Keratinocyte (primary cell): ENCODE data around the gene STAT3. TPM values are rescaled to one million over a fixed set of nuclear protein-coding genes. Genes with fewer than 3 reads are reported as not detected.
"Not testable (repeated sequence)": the region's sequence is repeated elsewhere in the genome, so short reads cannot be mapped to it uniquely, and the experiment has no call there.

Experiments used
- DNase-seq: peaks from one replicate; pipeline ENCODE4 v3.0.0-alpha.2; 2011; ENCODE audit warnings: low read depth, missing footprints, low spot score
- FAIRE-seq: peaks from 2 replicates; lab custom pipeline; 2011; peaks lifted over from hg19 to GRCh38; lab: Jason Lieb, UNC
- H2AFZ ChIP-seq: 2 replicates; pipeline ENCODE4 v1.6.0; 2012; ENCODE audit warnings: low read length, control low read depth, inconsistent platforms; ENCODE audit not compliant: control insufficient read depth
- H3K27ac ChIP-seq: 2 replicates; pipeline ENCODE4 v1.5.1; 2011; ENCODE audit warnings: low read length; ENCODE audit not compliant: control insufficient read depth, insufficient read depth
- H3K27me3 ChIP-seq: 3 replicates; pipeline ENCODE4 v1.6.0; 2011; ENCODE audit warnings: low read length; ENCODE audit not compliant: control insufficient read depth, insufficient read depth; ENCODE audit errors: extremely low read depth
- H3K36me3 ChIP-seq, 2 experiments: 2 replicates in 1 of 2; 3 replicates in 1 of 2; pipeline ENCODE4 v1.5.1; 2011; ENCODE audit warnings: low read length in 2 of 2, mild to moderate bottlenecking in 1 of 2; ENCODE audit not compliant: control insufficient read depth in 2 of 2, insufficient read depth in 2 of 2; ENCODE audit errors: extremely low read depth in 1 of 2
- H3K4me1 ChIP-seq: 3 replicates; pipeline ENCODE4 v1.5.1; 2011; ENCODE audit warnings: low read length; ENCODE audit not compliant: control insufficient read depth, insufficient read depth; ENCODE audit errors: extremely low read depth
- H3K4me2 ChIP-seq: 3 replicates; pipeline ENCODE4 v1.6.0; 2011; ENCODE audit warnings: low read depth, low read length; ENCODE audit not compliant: control insufficient read depth, insufficient read depth; ENCODE audit errors: extremely low read depth
- H3K4me3 ChIP-seq, 3 experiments: fragments of 200-600 bp in 1 of 3; sonication (generic) in 1 of 3; 2 replicates in 2 of 3; 3 replicates in 1 of 3; pipeline ENCODE4 v1.5.1; 2011 to 2016; ENCODE audit warnings: low read length in 3 of 3, mild to moderate bottlenecking in 3 of 3, control low read depth in 2 of 3, inconsistent platforms in 1 of 3, low read depth in 1 of 3, mixed read lengths in 1 of 3, mixed run types in 1 of 3, moderate library complexity in 1 of 3; ENCODE audit not compliant: control insufficient read depth in 2 of 3, insufficient read depth in 2 of 3; ENCODE audit errors: extremely low read depth in 1 of 3
- H3K79me2 ChIP-seq: 2 replicates; pipeline ENCODE4 v1.6.0; 2012; ENCODE audit warnings: low read length; ENCODE audit not compliant: control insufficient read depth, insufficient read depth
- H3K9ac ChIP-seq: 3 replicates; pipeline ENCODE4 v1.6.0; 2011; ENCODE audit warnings: low read length; ENCODE audit not compliant: control insufficient read depth, insufficient read depth; ENCODE audit errors: extremely low read depth
- H3K9me1 ChIP-seq: 3 replicates; pipeline ENCODE4 v1.6.0; 2011; ENCODE audit warnings: low read length; ENCODE audit not compliant: control insufficient read depth, insufficient read depth; ENCODE audit errors: extremely low read depth
- H3K9me3 ChIP-seq: 2 replicates; pipeline ENCODE4 v1.5.1; 2012; ENCODE audit warnings: low read depth, low read length; ENCODE audit not compliant: control insufficient read depth
- H4K20me1 ChIP-seq: 3 replicates; pipeline ENCODE4 v1.6.0; 2011; ENCODE audit warnings: low read length; ENCODE audit not compliant: control insufficient read depth, insufficient read depth; ENCODE audit errors: extremely low read depth
- EZH2 ChIP-seq: IDR thresholded peaks from one replicate; pipeline ENCODE4 v1.6.1; 2012; ENCODE audit warnings: inconsistent platforms, mild to moderate bottlenecking, low read length, moderate library complexity
- dilution Hi-C: fragments of 300-500 bp; cut with MboI; formaldehyde crosslinking; loops from one replicate; pipeline ENCODE4 v1.7.0; 2020; ENCODE audit warnings: low sequenced_read_pairs; ENCODE audit not compliant: extremely low pct_ligation_motif_present
- polyA plus RNA-seq, 5 experiments: library from polyadenylated mRNA; depleted of rRNA in 3 of 5; stranded (reverse) in 3 of 5; stranded (forward) in 1 of 5; unstranded in 1 of 5; fragments of >200 nt; gene quantifications; 1 replicate in 1 of 5; 2 replicates in 3 of 5; 3 replicates in 1 of 5; pipeline versions ENCODE4 v1.2.1 to v1.2.3, GENCODE V29; 2011 to 2012; ENCODE audit warnings: missing spikeins in 2 of 5, low read depth in 1 of 5, low replicate concordance in 1 of 5
- TF ChIP-seq, protein P1 (sequence below), 3 experiments: IDR thresholded peaks in 1 of 3; conservative IDR thresholded peaks in 1 of 3; optimal IDR thresholded peaks in 1 of 3; 2 replicates in 2 of 3; 3 replicates in 1 of 3; pipeline versions ENCODE3 to v1.5.1; 2011; ENCODE audit warnings: low read length in 3 of 3, mild to moderate bottlenecking in 3 of 3, moderate library complexity in 2 of 3, control low read depth in 1 of 3, inconsistent platforms in 1 of 3; ENCODE audit not compliant: insufficient read depth in 2 of 3; ENCODE audit errors: extremely low read depth in 1 of 3

STAT3 gene
- polyA plus RNA-seq, 1 donor (not counting 4 experiments of a cell fraction or from before 2014, with no cell fraction given) = 37.4 TPM

DNA sequence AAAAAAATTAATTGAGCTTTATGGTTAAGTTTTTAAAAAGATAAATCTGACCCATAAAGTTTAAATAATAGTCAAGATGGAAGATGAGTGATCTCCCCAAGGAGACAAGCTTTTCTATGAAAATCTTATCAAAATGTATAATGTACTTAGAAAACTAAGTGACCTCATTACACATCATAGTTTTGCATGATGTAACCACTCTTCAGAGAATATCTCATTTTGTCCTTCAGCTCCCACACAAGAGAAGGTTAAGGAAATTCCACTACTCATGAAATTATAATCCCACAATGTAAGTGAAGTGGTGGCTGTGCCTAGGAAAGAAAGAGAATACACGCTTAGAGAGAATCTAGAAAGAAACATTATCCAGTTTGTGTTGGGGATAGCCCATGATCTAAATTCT is 14.3 kb downstream of the STAT3 start:
- peaks cover 2% of the 10 kb centered on the region for H3K4me1 ChIP-seq
- no peak for TF ChIP-seq EZH2
- TF ChIP-seq, protein P1, sequence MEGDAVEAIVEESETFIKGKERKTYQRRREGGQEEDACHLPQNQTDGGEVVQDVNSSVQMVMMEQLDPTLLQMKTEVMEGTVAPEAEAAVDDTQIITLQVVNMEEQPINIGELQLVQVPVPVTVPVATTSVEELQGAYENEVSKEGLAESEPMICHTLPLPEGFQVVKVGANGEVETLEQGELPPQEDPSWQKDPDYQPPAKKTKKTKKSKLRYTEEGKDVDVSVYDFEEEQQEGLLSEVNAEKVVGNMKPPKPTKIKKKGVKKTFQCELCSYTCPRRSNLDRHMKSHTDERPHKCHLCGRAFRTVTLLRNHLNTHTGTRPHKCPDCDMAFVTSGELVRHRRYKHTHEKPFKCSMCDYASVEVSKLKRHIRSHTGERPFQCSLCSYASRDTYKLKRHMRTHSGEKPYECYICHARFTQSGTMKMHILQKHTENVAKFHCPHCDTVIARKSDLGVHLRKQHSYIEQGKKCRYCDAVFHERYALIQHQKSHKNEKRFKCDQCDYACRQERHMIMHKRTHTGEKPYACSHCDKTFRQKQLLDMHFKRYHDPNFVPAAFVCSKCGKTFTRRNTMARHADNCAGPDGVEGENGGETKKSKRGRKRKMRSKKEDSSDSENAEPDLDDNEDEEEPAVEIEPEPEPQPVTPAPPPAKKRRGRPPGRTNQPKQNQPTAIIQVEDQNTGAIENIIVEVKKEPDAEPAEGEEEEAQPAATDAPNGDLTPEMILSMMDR (optimal IDR thresholded peaks at IDR 0.05 in 1 of 3, IDR thresholded peaks at IDR 0.05 in 1 of 3, conservative IDR thresholded peaks at IDR 0.05 in 1 of 3; ENCODE audit: extremely low read depth in 1 of 3, insufficient read depth in 2 of 3, low read length in 3 of 3) = no peak
- H3K9ac ChIP-seq = no peak overlapping the region
- no peaks in the 10 kb centered on the region for H3K27me3 ChIP-seq
- H3K79me2 ChIP-seq = peaks cover 67% of the 10 kb centered on the region
- DNase-seq = no peak
- no peaks in the 10 kb centered on the region for H3K9me1 ChIP-seq
- no peaks in the 10 kb centered on the region for H4K20me1 ChIP-seq
- H3K9me3 ChIP-seq = no peaks in the 10 kb centered on the region
- no peak overlapping the region for H3K4me3 ChIP-seq
- no peak overlapping the region for H3K4me2 ChIP-seq
- FAIRE-seq = no peak
- no peaks in the 10 kb centered on the region for H3K36me3 ChIP-seq
- H2AFZ ChIP-seq = no peak overlapping the region
- no peak overlapping the region for H3K27ac ChIP-seq
- dilution Hi-C loops = no loop called here

DNA sequence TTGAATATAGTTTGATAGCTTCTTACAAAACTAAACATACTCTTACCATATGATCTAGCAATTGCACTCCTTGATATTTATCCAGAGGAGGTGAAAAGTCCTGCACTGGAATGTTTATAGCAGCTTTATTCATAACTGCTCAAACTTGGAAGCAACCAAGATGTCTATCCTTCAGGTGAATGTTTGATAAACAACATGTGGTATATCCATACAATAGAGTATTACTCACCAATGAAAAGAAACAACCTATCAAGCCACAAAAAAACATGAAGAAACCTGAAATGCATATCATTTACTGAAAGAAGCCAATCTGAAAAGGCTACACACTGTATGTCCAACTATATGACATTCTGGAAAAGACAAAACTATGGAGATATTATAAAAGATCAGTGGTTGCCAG is 16.1 kb downstream of the STAT3 start:
- Histone ChIP-seq H3K27ac (no peak overlapping the region), H3K4me3 (no peak overlapping the region), H3K27me3 (no peaks in the 10 kb centered on the region), H3K9ac (no peak overlapping the region), H3K9me3 (no peaks in the 10 kb centered on the region), H3K4me2 (no peak overlapping the region), H3K4me1 (peaks cover 3% of the 10 kb centered on the region), H3K36me3 (no peaks in the 10 kb centered on the region), H3K79me2 (peaks cover 69% of the 10 kb centered on the region), H2AFZ (no peak overlapping the region), H4K20me1 (no peaks in the 10 kb centered on the region), H3K9me1 (no peaks in the 10 kb centered on the region)
- FAIRE-seq = no peak
- DNase-seq = no peak
- dilution Hi-C loops = no loop called here
- no peak for TF ChIP-seq EZH2
- TF ChIP-seq, protein P1 (optimal IDR thresholded peaks at IDR 0.05 in 1 of 3, IDR thresholded peaks at IDR 0.05 in 1 of 3, conservative IDR thresholded peaks at IDR 0.05 in 1 of 3; ENCODE audit: extremely low read depth in 1 of 3, insufficient read depth in 2 of 3, low read length in 3 of 3) = no peak

DNA sequence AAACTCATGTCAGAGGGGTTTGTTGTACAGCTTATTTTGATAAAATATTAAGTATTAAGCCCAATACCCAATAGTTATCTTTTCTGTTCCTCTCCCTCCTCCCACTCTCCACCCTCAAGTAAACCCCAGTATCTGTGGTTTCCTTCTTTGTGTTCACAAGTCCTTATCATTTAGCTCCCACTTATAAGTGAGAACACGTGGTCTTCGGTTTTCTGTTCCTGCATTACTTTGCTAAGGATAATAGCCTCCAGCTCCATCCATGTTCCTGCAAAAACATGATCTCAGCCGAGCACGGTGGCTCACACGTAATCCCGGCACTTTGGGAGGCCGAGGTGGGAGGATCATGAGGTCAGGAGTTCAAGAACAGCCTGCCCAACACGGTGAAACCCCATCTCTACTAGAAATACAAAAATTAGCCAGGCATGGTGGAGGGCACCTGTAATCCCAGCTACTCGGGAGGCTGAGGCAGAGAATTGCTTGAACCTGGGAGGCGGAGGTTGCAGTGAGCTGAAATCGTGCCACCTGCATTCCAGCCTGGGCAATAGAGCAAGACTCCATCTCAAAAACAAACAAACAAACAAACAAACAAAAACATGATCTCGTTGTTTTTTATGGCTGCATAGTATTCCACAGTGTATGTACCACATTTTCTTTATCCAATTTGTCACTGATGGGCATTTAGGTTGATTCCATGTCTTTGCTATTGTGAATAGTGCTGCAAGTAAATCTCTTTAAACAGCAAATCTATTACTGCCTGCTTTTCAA is 19.3 kb downstream of the STAT3 start:
- DNase-seq, H3K9me1 ChIP-seq, FAIRE-seq, H3K36me3 ChIP-seq, H3K4me3 ChIP-seq, H3K4me2 ChIP-seq, H4K20me1 ChIP-seq, H3K9ac ChIP-seq, H3K27me3 ChIP-seq, H2AFZ ChIP-seq, H3K9me3 ChIP-seq, dilution Hi-C loops, H3K27ac ChIP-seq, H3K4me1 ChIP-seq: not testable (repeated sequence)
- H3K79me2 ChIP-seq = peaks cover 75% of the 10 kb centered on the region

DNA sequence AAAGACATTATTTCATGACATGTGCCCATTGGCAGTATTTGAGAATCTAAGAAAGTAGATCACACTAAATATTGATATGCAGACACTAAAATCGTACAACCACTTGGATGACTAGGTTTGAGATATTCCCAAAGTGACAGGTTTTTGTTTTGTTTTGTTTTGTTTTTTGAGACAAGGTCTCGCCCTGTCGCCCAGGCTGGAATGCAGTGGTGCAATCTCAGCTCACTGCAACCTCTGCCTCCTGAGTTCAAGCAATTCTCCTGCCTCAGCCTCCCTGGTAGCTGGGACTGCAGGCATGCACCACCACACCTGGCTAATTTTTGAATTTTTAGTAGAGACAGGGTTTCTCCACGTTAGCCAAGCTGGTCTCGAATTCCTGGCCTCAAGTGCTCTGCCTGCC is 19.9 kb downstream of the STAT3 start:
- H3K27me3 ChIP-seq, H3K4me3 ChIP-seq, FAIRE-seq, H3K36me3 ChIP-seq, H4K20me1 ChIP-seq, H3K9me3 ChIP-seq, H3K4me1 ChIP-seq, DNase-seq, H3K9me1 ChIP-seq, H2AFZ ChIP-seq, H3K27ac ChIP-seq, H3K4me2 ChIP-seq, dilution Hi-C loops, H3K9ac ChIP-seq: not testable (repeated sequence)
- H3K79me2 ChIP-seq = peaks cover 80% of the 10 kb centered on the region
